ENCODE measurements around the gene EDA.

DNA sequence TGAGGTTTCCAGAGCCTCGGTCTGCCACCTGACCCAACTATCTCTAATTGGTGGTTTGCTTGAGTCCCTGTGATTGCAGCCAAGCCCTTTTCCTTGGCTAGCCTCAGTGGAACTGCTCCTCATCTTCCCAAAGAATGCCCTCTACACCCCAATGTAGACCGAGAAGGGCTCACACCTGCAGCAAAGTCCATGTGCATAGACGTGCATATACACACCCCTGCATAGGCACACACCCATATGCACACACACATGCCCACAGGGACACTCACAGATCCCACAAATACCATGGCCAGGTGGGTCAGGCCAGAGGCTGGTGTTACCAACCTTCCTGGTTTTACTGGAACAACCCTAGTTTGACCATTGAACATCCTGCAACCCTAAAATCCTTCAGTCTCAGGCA lies 433.5 kb downstream of the EDA start:
- no peak for TF ChIP-seq CTCF (IDR thresholded peaks at IDR 0.05)
- no peak for TF ChIP-seq POLR2A (IDR thresholded peaks at IDR 0.05)

Measured in vagina (tissue), 2 donors.